HT-29 (cell line): ENCODE results near the gene FMC1. TPM values are rescaled to one million over a fixed set of nuclear protein-coding genes. Genes with fewer than 3 reads are reported as not detected.

ENCODE experiments used
- DNase-seq: peaks from one replicate; pipeline ENCODE4 v3.0.0-alpha.2; 2015; ENCODE audit warnings: low spot score
- small RNA-seq: library from RNA; depleted of rRNA; stranded (forward); fragments of <200 nt; gene quantifications from one replicate; pipeline ENCODE3, GENCODE V24; 2014
- total RNA-seq: library from RNA; depleted of rRNA; stranded (reverse); fragments of >200 nt; shearing (Covaris generic); gene quantifications from 2 replicates; pipeline ENCODE4 v1.2.3, GENCODE V29; 2014; rRNA removed

The FMC1 gene
- total RNA-seq, 1 experiment from 2014 or later: 16.5 TPM

- no peak for DNase-seq
These were observed 29.8 kb downstream of the FMC1 start for GRCh38 chr7:139370943-139371313.

- no peak for DNase-seq
These were observed 33.1 kb downstream of the FMC1 start for GRCh38 chr7:139374246-139374645.

DNA sequence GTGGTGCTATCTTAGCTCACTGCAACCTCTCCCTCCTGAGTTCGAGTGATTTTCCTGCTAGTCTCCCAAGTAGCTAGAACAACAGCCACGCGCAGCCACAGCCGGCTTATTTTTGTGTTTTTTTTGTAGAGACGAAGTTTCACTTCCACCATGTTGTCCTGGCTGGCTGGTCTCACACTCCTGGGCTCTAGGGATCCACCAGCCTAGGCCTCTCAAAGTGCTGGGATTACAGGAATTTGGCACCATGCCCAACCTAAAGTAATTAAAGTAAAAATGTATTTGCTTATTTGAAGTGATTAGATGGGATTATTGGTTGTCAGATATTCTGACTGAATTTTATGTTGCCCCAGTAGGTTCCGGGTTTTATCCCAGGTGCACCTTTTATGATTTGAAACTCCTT lies 41.3 kb downstream of the FMC1 start:
- no peak for DNase-seq

DNA sequence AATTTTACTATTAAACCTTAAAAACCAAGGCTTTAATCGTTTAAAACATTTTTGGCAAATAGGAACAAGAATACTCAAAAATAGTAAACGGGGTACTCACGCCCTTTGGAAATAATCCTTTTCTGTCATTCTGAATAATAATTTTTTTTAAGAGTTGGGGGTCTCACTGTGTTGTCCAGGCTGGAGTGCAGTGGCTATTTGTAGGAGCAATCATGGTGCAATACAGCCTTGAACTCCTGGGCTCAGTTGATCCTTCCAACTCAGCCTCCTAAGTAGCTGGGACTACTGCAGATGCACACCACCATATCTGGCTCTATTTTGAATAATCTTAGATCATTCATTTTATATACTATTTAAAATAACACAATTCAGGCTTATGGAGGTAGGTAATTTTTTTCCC lies 43.5 kb downstream of the FMC1 start:
- no peak for DNase-seq

GRCh38 chr7:139387594-139387993 lies 46.5 kb downstream of the FMC1 start:
- no peak for DNase-seq

DNA sequence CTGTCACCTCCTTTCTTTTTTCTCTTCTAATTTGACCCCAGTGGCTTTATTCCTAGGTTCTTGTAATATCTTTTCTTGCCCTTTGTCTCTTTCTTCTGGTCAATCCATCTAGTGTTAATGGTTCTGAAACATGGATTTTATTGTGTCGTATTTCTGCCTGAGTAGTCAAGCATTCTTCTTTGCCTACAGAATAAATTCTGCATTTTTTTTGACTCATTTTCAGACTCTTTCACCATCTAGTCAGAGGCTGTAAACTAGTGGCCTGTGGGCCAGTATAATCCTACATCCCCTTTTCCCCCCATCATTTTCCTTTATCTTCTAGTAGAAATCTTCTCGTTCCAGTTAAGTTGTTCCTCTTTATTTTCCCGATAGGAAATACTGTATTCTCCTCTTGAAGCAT lies 48.0 kb downstream of the FMC1 start:
- no peak for DNase-seq

GRCh38 chr7:139389774-139390173 lies 48.6 kb downstream of the FMC1 start:
- DNase-seq: no peak

DNA sequence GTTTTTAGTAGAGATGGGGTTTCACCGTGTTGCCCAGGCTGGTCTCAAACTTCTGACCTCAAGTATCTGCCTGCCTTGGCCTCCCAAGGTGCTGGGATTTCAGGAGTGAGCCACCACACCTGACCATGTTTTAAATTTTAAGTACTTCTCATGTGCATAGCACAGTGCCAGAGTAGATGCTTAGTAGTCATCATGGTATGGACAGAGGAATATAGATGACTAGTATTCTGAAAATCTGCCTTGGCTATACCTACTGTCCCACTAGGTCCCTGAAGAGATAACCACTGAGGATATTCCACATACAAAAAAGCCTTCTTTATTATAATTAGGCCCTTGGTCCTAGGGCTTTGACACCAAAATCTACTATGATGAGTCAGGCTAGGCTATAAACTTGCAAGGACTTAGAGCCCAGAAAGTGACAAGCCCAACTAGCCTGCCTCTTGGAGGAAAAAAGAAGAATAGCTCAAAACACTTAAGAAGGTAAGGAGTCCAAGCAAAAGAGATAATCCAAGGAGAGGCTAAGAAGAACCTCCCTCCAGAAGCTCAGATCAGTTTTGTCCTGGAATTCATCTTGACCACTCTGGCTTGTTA lies 52.6 kb downstream of the FMC1 start:
- DNase-seq: no peak

DNA sequence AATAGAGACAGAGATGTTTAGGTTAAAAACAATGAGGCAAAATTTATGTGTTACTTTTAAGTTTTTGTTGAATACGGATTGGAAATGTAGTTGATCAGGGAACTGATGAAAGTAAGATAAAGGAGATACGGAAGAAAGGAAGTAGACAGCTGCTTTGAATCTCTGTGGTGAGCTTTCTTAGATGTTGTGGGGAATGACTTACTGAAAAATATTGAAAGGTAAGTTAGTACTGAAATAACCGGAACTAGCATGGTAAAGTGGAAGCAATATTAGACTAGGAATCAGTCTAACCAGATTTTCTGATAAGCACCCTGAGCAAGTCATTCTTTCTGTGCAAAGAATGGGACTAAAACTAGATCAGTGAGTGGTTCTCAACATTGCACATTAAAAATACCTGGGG lies 53.4 kb downstream of the FMC1 start:
- DNase-seq: no peak

Small RNA genes within 50 kb of the gene (small RNA-seq; reads per million reads assigned to genes)
- not detected for gene RNU6-206P

Other genes starting within 250 kb of the FMC1 start
- gene ZC3HAV1, start 231.6 kb upstream of the FMC1 start, total RNA-seq: 35.9 and 38.2 TPM in 2 replicates
- gene UBN2, start 110.1 kb upstream of the FMC1 start, total RNA-seq: 3.4 and 4.6 TPM in 2 replicates
- 178 and 201 TPM in 2 replicates for gene LUC7L2, start 18.6 kb downstream of the FMC1 start, total RNA-seq
- gene KLRG2, start 142.3 kb downstream of the FMC1 start, total RNA-seq: 0.16 TPM in 1 of 2 replicates, not detected in the other
- not detected in 2 replicates for gene CLEC2L, start 182.3 kb downstream of the FMC1 start, total RNA-seq